ENCODE data around the gene AOX1. TPM values are rescaled to one million over a fixed set of nuclear protein-coding genes. Genes with fewer than 3 reads are reported as not detected.

Gene AOX1
- total RNA-seq, 4 donors from 2014 or later, result 212 to 567 (median 276) TPM

- TF ChIP-seq CTCF (IDR thresholded peaks at IDR 0.05; ENCODE audit: low read depth), result no peak
These were observed 30.4 kb downstream of the AOX1 start for GRCh38 chr2:200616193-200616592.

DNA sequence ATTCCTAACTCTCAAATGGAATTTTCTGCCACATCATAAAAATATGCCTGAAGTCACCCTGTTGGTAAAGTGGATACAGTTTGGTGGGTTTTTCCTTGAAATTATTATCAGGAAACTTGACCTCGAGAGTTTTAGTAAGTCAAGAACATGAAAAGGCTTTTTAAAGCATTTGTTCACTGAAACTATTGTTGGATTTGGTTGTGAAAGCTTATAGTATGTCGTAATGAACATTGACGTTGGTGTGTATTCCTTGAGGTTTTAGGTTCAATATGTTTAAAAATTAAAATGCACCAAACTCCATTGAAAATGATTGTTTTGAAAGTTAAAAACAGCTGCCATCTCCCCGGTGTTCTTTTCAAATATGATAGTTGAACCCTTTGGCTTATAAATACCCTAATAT is 30.8 kb downstream of the AOX1 start:
- TF ChIP-seq CTCF (IDR thresholded peaks at IDR 0.05; ENCODE audit: low read depth), result no peak

DNA sequence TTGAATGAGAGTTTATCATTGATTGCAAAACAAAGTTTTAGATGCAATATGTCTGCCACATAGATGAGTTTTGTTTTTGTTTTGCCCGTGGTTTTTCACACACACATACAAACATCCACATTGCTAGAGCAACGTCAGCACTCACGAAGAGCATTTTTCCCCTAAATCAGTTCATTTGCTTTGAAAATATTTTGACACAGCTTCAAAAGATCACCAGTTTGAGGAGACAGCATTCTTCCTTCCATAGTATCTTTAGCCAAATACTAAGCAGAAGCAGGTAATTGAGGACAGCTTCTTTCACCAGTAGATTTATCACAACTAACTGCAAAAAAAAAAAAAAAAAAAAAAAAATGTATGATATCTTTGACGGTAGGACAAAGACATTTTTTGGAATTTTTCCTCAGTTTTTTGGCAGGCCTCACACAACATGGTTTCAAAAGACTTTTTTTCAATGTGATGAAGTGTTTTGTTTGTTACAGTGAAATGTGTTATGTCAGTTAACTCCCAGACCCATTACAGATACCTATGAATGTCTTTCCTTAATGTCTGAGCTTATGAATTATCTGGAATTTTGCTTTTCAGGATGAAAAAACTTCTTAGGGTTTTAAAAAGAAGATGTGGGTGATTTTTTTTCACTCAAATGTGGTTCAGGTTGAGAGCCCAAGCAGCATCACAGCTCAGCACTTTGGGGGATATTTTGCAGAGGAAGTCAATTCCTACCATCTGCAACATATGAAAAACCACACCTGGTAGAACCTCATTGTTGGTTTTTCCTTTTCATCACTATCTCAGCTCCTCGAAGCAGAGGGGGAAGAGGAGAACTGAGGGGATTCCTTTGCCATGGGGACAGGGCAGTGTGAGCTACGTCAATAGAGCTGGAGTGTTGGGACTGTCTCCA is 31.6 kb downstream of the AOX1 start:
- TF ChIP-seq CTCF (IDR thresholded peaks at IDR 0.05; ENCODE audit: low read depth), result no peak

DNA sequence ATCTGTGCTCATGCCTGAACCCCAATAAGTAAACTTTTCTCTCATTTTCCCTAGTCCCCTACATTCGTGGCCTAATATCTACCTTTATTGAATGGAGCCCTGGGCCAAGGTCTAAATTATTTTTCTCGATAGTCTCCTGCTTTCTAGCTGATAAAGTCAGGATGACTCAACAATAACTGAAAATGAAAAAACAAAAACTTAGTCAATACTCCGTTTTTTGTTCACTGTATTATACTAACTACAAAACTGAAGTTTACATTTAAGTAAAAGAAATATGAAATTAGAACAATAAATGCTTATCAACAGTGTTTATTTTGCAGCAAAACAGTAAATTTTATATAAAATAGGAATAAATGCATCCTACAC is 32.2 kb downstream of the AOX1 start:
- TF ChIP-seq CTCF (IDR thresholded peaks at IDR 0.05; ENCODE audit: low read depth), result no peak

- TF ChIP-seq CTCF (IDR thresholded peaks at IDR 0.05; ENCODE audit: low read depth), result no peak
These were observed 32.8 kb downstream of the AOX1 start for GRCh38 chr2:200618590-200619021.

DNA sequence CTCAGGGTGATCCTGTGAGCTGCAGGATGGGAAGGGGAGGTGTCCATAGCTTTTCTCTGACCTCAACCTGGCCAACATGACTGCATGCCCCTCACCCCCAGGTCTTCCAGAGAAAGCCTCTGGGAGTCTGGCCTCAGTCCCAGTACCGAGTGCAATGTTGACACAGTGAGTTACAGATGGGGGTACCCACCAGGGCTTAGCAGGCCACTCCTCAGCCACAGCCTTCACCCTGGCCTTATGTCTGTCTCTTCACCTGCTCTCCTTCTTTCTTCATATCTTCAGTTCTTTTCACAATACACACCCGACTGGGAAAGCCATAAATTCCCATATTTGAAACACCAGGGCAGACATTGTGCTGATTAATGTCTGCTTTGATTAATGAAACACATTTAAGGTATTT is 33.5 kb downstream of the AOX1 start:
- no peak for TF ChIP-seq CTCF (IDR thresholded peaks at IDR 0.05; ENCODE audit: low read depth)

DNA sequence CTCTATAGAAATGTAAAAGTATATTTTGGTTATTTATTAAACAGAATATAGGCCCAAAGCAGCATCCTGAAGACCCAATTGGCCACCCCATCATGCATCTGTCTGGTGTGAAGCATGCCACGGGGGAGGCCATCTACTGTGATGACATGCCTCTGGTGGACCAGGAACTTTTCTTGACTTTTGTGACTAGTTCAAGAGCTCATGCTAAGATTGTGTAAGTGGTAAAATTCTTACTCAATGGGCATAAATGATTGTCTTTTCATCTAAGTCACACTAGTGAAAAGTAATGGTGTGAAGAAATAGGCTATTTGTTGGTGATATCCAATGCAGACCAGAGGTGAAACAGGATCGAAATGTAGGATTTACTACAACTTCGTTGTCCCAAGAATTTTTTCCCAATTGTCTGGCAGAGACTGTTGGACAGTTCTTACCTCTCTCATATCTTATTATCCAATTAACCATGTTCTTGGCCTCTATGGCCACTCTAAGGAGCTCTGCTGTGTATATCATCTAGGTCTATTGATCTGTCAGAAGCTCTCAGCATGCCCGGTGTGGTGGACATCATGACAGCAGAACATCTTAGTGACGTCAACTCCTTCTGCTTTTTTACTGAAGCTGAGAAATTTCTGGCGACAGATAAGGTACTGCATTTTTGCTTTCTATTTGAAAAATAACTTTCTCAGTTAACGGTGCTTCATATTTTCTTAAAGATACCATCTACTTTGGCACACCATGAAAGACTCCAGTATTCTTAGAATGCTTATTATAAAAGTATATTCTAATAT is 35.0 kb downstream of the AOX1 start:
- no peak for TF ChIP-seq CTCF (IDR thresholded peaks at IDR 0.05; ENCODE audit: low read depth)
